Heart right ventricle (tissue), 16 donors: ENCODE measurements around the gene DDHD1. TPM values are rescaled to one million over a fixed set of nuclear protein-coding genes. Genes with fewer than 3 reads are reported as not detected.

ENCODE experiments used
- ATAC-seq, 8 donors: fragments of 200-7000 bp; cut with Tn5 transposase; one replicate each; pipeline ENCODE4 v1.9.1; 2020; ENCODE audit warnings: mild to moderate bottlenecking in 8 of 8, moderate library complexity in 8 of 8, moderate number of reproducible peaks in 1 of 8
- DNase-seq, 2 donors: peaks; one replicate each; pipeline ENCODE4 v3.0.0-alpha.2; 2020
- H3K27ac ChIP-seq, 10 donors: fragments of 200-600 bp; sonication (generic) in 2 of 10; one replicate each; pipeline versions ENCODE4 v1.5.0 to v1.8.0; 2020 to 2022; ENCODE audit warnings: mild to moderate bottlenecking in 3 of 10
- H3K27me3 ChIP-seq, 7 donors: fragments of 200-600 bp; one replicate each; pipeline ENCODE4 v1.8.0; 2021 to 2022; ENCODE audit warnings: mild to moderate bottlenecking in 2 of 7
- H3K36me3 ChIP-seq, 9 donors: fragments of 200-600 bp; sonication (generic) in 1 of 9; one replicate each; pipeline versions ENCODE4 v1.5.0 to v1.8.0; 2020 to 2022; ENCODE audit warnings: mild to moderate bottlenecking in 2 of 9
- H3K4me1 ChIP-seq, 9 donors: fragments of 200-600 bp; sonication (generic) in 1 of 9; one replicate each; pipeline versions ENCODE4 v1.5.0 to v1.8.0; 2020 to 2022; ENCODE audit warnings: mild to moderate bottlenecking in 4 of 9
- H3K4me3 ChIP-seq, 10 donors: fragments of 200-600 bp; sonication (generic) in 2 of 10; one replicate each; pipeline versions ENCODE4 v1.5.0 to v1.8.0; 2020 to 2022; ENCODE audit warnings: mild to moderate bottlenecking in 7 of 10, moderate library complexity in 2 of 10
- H3K9me3 ChIP-seq, 11 donors: fragments of 200-600 bp in 10 of 11; sonication (generic) in 2 of 11; one replicate each; pipeline versions ENCODE4 v1.5.0 to v1.8.0; 2013 to 2022; ENCODE audit warnings: mild to moderate bottlenecking in 2 of 11, control low read depth in 1 of 11, moderate library complexity in 1 of 11
- WGBS, 2 donors: extraction: QIAGEN DNeasy Blood & Tissue Kit; methylation state at CpG; one replicate each; pipeline ENCODE4 v1.1.7; 2013; ENCODE audit warnings: inconsistent platforms in 1 of 2; 5-methylcytosine and 5-hydroxymethylcytosine counted together
- intact Hi-C, 10 donors: fragments of 100-400 bp; cut with DNase I; formaldehyde crosslinking; loops; one replicate each; pipeline versions ENCODE4 v1.11.1 to v1.14.2; 2022
- polyA plus RNA-seq, 2 donors: library from polyadenylated mRNA; stranded (reverse); fragments of 200-250 nt; gene quantifications; one replicate each; pipeline ENCODE4 v1.2.3, GENCODE V29; 2013
- total RNA-seq, 10 donors: library from RNA; stranded (reverse); fragmentation: NEBNext Ultra II Directional in 3 of 10; extraction: Animal tissue kit (Norgen Biotek cat#: 25700) in 3 of 10; gene quantifications; one replicate each; pipeline versions ENCODE4 v1.2.1 to v1.2.4, GENCODE V29; 2021 to 2023
- TF ChIP-seq, protein P1 (sequence below), 9 donors: fragments of 200-600 bp; sonication (generic) in 2 of 9; IDR thresholded peaks; one replicate each; pipeline versions ENCODE4 v1.5.0 to v1.8.0; 2021 to 2022; ENCODE audit warnings: antibody characterized with exemption in 9 of 9, mild to moderate bottlenecking in 5 of 9, moderate library complexity in 1 of 9
- donor health status: Arrhythmogenic right ventricular cardiomyopathy.
- donor health status: ischemic (EF 13 %, LVEDD 7.1; RV severe dilation, severe dysfunction).
- donor health status: healthy with polysubstance abuse.
- donor health status: DM: no; HTN: yes; CAD: no.
- donor health status: DM: no; HTN: no; CAD: no.
- donor health status: ischemic (EF 25% LVEDD 6.9; RV normal size, moderate dysfunction).
- donor health status: ischemic (EF 25% LVEDD 5.7; RV mildly dilated, moderate dysfunction).
- donor health status: healthy.
- donor health status: DM: yes; HTN: yes; CAD: no.
- donor health status: Ischemic cardiomyopathy.
- donor health status: ischemic (EF 35%, LVEDD 5.7; RV mildly dilated, moderate dysfunction).
- donor health status: nonischemic (EF 11% LVEDD 7.7; RV severe dilation, severe dysfunction).
- donor health status: DM: yes; HTN: yes; CAD: no.
- donor health status: PGD.
- donor health status: ischemic (EF 29% LVEDD 5.4; RV normal size, mild dysfunction).
- donor health status: nonischemic (EF 23%, LVEDD 6.1; RV moderate dilation, normal function).

Gene DDHD1
- total and polyA plus RNA-seq, 12 donors: 2.1 to 9.6 (median 7.4) TPM

DNA sequence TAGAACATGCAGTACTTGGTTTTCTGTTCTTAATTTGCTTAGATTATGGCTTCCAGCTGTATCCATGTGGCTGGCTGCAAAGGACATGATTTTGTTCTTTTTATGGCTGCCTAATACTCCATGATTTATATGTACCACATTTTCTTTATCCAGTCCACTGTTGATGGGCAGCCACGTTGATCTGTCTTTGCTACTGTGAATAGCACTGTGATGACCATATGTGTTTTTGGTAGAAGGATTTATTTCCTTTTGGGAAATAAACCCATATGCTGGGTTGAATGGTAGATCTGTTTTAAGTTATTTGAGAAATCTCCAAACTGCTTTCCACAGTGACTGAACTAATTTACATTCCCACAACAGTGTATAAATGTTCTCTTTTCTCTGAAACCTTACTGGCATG lies 116.1 kb downstream of the DDHD1 start:
- no peak for ATAC-seq
- peaks cover 4 to 52% (median 28%) of the 10 kb centered on the region in 9 donors for H3K4me1 ChIP-seq

DNA sequence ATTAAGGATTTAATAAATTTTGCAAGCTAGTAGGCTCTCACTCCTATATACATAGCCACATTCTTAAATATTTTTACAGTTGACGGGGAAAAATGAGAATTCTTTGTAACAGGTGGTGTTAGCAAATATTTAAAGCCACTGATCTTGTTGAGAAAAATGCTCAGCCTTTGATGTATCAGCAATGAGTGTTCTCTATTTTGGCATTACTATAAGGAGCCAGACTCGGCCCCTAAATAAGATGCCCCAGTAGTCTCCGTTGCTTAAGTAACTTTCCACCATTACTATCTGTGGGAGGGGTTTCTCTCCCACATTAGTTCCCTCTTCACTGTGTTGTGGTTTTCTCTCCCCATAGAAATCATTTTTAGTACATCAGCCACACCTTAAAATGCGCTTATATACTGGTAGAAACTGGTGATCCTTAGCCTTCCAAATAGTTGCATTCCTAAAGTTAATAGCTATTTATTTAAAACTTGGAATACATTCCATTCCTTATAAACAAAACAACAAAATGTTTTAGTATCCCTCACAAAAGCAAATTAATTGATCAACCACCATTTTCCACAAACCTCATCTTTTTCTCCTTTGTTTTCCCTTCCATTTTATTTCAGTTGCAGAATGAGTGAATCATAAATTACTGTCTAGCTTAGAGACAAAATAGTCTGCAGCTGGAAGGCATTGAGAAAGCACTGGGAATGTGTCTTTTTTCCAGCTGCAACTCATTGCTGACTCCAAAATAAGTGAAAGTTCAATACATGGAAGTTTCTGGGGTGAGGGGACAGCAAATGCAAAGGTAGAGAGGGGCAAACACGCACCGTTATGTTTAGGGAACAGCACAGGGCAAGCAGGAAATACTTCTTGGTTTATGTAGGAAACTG lies 117.5 kb downstream of the DDHD1 start:
- H3K4me1 ChIP-seq: peaks cover 6 to 48% (median 25%) of the 10 kb centered on the region in 9 donors
- peak overlapping the region in 1 of 10 donors; percentile 25 for H3K27ac ChIP-seq
- no peaks in the 10 kb centered on the region for H3K9me3 ChIP-seq
- H3K4me3 ChIP-seq: no peak overlapping the region
- ATAC-seq (no peak), DNase-seq (no peak)
- peaks cover 0 to 38% (median 0%) of the 10 kb centered on the region in 9 donors for H3K36me3 ChIP-seq
- 84 to 85% methylated on average over 6 of the region's 6 CpGs for WGBS, 2 donors
- intact Hi-C loops: no loop called here
- TF ChIP-seq, protein P1, sequence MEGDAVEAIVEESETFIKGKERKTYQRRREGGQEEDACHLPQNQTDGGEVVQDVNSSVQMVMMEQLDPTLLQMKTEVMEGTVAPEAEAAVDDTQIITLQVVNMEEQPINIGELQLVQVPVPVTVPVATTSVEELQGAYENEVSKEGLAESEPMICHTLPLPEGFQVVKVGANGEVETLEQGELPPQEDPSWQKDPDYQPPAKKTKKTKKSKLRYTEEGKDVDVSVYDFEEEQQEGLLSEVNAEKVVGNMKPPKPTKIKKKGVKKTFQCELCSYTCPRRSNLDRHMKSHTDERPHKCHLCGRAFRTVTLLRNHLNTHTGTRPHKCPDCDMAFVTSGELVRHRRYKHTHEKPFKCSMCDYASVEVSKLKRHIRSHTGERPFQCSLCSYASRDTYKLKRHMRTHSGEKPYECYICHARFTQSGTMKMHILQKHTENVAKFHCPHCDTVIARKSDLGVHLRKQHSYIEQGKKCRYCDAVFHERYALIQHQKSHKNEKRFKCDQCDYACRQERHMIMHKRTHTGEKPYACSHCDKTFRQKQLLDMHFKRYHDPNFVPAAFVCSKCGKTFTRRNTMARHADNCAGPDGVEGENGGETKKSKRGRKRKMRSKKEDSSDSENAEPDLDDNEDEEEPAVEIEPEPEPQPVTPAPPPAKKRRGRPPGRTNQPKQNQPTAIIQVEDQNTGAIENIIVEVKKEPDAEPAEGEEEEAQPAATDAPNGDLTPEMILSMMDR (IDR thresholded peaks at IDR 0.05): no peak
- H3K27me3 ChIP-seq: no peaks in the 10 kb centered on the region

More for the DNA sequence above, 116.1 kb downstream of the DDHD1 start:
- H3K27me3 ChIP-seq: no peaks in the 10 kb centered on the region
- TF ChIP-seq, protein P1 (IDR thresholded peaks at IDR 0.05): no peak
- intact Hi-C loops: no loop called here
- DNase-seq: no peak
- H3K27ac ChIP-seq: no peak overlapping the region
- H3K9me3 ChIP-seq: no peaks in the 10 kb centered on the region
- no peak overlapping the region for H3K4me3 ChIP-seq
- 93 to 94% methylated on average over 1 of the region's 1 CpG for WGBS, 2 donors
- peaks cover 0 to 39% (median 0%) of the 10 kb centered on the region in 9 donors for H3K36me3 ChIP-seq

DNA sequence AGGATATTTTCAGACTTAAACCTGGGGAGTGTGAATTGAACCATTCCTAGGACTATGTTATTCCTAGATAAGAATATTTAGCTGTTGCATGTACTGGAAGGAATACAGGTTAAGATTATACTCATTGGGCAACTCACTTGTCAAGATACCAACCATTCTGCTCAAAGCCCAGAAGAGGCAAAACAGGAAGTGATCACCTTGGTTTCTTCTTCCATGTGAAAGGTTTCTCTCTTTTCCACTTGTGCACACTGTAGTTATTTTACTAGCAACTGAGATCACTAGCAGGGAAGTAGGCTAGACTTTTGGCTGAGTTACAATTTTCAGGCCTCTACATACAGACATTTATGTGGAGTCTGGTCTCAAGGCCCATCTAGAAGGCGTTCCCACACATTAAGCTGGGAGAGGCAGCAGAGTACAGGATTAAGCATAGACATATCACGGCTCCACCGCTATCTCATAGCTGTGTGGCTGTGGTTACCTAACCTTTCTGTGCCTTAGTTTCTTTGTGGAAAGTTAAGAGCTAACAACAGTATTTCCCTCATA lies 118.4 kb downstream of the DDHD1 start:
- WGBS, 2 donors: 85 to 89% methylated on average over 3 of the region's 3 CpGs
- Histone ChIP-seq H3K27me3 (no peaks in the 10 kb centered on the region), H3K27ac (peak overlapping the region in 1 of 10 donors; percentile 0), H3K4me3 (no peak overlapping the region), H3K4me1 (peaks cover 6 to 39% (median 20%) of the 10 kb centered on the region in 9 donors), H3K9me3 (no peaks in the 10 kb centered on the region), H3K36me3 (peaks cover 0 to 30% (median 0%) of the 10 kb centered on the region in 9 donors)
- DNase-seq (no peak), ATAC-seq (no peak)
- TF ChIP-seq, protein P1 (IDR thresholded peaks at IDR 0.05): no peak
- intact Hi-C loops: no loop called here

DNA sequence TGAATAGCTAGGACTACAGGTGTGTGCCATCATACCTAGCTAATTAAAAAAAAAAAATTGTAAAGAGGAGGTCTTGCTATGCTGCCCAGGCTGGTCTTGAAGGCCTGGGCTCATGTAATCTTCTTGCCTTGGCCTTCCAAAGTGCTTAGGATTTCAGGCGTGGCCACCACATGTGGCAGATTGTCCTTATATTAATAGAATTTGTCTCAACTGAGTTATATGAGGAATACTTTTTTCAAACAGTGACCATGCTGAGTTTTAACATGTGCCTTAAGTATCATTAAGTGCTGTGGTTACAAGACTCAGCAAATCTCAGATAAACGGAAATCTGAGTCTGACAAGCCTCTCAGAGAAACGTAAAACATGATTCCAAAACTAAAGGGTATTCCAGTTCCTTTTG lies 119.1 kb downstream of the DDHD1 start:
- no peak for ATAC-seq
- H3K36me3 ChIP-seq: peaks cover 0 to 24% (median 0%) of the 10 kb centered on the region in 9 donors
- H3K9me3 ChIP-seq: no peaks in the 10 kb centered on the region
- peaks cover 6 to 32% (median 20%) of the 10 kb centered on the region in 9 donors for H3K4me1 ChIP-seq
- peak overlapping the region in 1 of 10 donors; percentile 42 for H3K27ac ChIP-seq
- H3K27me3 ChIP-seq: no peaks in the 10 kb centered on the region
- H3K4me3 ChIP-seq: no peak overlapping the region
- WGBS, 2 donors: 70 to 77% methylated on average over 3 of the region's 3 CpGs
- DNase-seq: no peak
- TF ChIP-seq, protein P1 (IDR thresholded peaks at IDR 0.05): no peak
- intact Hi-C loops: no loop called here
